Fibroblast of villous mesenchyme (primary cell): Measurements from ENCODE around the gene HCK. TPM values are rescaled to one million over a fixed set of nuclear protein-coding genes. Genes with fewer than 3 reads are reported as not detected.

Source experiments
- DNase-seq: peaks from one replicate; pipeline ENCODE4 v3.0.0-alpha.2; 2010; ENCODE audit warnings: low read depth
- H3K4me3 ChIP-seq: 2 replicates; pipeline ENCODE4 v1.5.1; 2011; ENCODE audit warnings: low read depth, mild to moderate bottlenecking, low read length
- CTCF ChIP-seq: IDR thresholded peaks from 2 replicates; pipeline ENCODE4 v1.5.1; 2012; ENCODE audit warnings: low read depth, mild to moderate bottlenecking, low read length; ENCODE audit not compliant: insufficient read depth
- total RNA-seq: library from RNA; depleted of rRNA; stranded (reverse); fragments of >200 nt; gene quantifications from 2 replicates; pipeline ENCODE4 v1.2.3, GENCODE V29; 2012

HCK gene
- total RNA-seq, 1 donor: not detected

GRCh38 chr20:32057656-32058184, 5.7 kb downstream of the HCK start:
- TF ChIP-seq CTCF: no peak
- no peak for DNase-seq

GRCh38 chr20:32059189-32059588, 7.1 kb downstream of the HCK start:
- no peak for TF ChIP-seq CTCF
- H3K4me3 ChIP-seq: no peak overlapping the region
- DNase-seq: no peak

More at GRCh38 chr20:32057656-32058184, 5.7 kb downstream of the HCK start:
- H3K4me3 ChIP-seq: no peak overlapping the region

- DNase-seq: no peak
- no peak overlapping the region for H3K4me3 ChIP-seq
- TF ChIP-seq CTCF: no peak
Measured at GRCh38 chr20:32062776-32063170, 10.7 kb downstream of the HCK start.

GRCh38 chr20:32063695-32064094, 11.7 kb downstream of the HCK start:
- no peak for DNase-seq
- no peak overlapping the region for H3K4me3 ChIP-seq

GRCh38 chr20:32064667-32065066, 12.6 kb downstream of the HCK start:
- TF ChIP-seq CTCF: no peak
- no peak overlapping the region for H3K4me3 ChIP-seq
- no peak for DNase-seq

More at GRCh38 chr20:32063695-32064094, 11.7 kb downstream of the HCK start:
- no peak for TF ChIP-seq CTCF

- DNase-seq: peak; percentile 52
- H3K4me3 ChIP-seq: no peak overlapping the region
- TF ChIP-seq CTCF: no peak
Measured at GRCh38 chr20:32067234-32067821, 15.3 kb downstream of the HCK start.

- DNase-seq: no peak
- no peak overlapping the region for H3K4me3 ChIP-seq
- TF ChIP-seq CTCF: no peak
Measured at GRCh38 chr20:32068174-32068573, 16.1 kb downstream of the HCK start.
